ENCODE results near the gene C1GALT1C1.

DNA sequence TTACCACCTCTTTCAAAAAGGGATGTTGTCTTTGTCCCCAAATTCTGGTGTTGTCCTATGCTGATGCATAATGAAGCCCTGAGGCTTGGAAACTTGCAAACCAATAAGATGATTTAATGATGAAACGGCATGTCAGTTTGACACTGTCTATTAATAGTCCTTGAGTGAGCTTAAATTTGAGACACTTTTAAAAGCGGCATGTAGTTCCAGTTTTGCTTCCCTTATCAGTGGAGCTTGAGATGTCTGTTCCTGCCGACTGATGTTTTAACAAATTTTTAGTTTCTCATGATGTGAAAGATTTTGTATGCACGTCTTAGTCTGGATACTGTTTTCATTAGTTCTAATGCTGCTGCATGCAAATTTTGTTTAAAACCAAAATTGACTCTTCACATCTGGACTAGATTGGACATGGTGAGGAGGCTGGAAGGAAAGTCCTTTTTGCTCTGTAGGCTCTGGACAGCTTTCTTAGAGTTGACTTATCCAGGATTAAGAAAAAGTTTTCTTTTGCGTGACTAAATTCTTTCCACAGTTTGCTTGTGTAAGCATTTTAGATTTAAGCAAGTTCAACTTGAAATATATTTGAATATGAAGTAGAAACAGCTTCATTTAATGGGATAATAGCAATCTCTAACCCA lies 11.7 kb downstream of the C1GALT1C1 start:
- TF ChIP-seq, protein P1, sequence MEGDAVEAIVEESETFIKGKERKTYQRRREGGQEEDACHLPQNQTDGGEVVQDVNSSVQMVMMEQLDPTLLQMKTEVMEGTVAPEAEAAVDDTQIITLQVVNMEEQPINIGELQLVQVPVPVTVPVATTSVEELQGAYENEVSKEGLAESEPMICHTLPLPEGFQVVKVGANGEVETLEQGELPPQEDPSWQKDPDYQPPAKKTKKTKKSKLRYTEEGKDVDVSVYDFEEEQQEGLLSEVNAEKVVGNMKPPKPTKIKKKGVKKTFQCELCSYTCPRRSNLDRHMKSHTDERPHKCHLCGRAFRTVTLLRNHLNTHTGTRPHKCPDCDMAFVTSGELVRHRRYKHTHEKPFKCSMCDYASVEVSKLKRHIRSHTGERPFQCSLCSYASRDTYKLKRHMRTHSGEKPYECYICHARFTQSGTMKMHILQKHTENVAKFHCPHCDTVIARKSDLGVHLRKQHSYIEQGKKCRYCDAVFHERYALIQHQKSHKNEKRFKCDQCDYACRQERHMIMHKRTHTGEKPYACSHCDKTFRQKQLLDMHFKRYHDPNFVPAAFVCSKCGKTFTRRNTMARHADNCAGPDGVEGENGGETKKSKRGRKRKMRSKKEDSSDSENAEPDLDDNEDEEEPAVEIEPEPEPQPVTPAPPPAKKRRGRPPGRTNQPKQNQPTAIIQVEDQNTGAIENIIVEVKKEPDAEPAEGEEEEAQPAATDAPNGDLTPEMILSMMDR (IDR thresholded peaks at IDR 0.05): no peak
- no peak for TF ChIP-seq POLR2A (IDR thresholded peaks at IDR 0.05)
